H1 (cell line): ENCODE data around the gene SPTSSB. TPM values are rescaled to one million over a fixed set of nuclear protein-coding genes. Genes with fewer than 3 reads are reported as not detected.

Experiments
- CBX8 ChIP-seq: fragments of 300-800, 300-1000 bp; sonication (generic); IDR thresholded peaks from 2 replicates; pipeline ENCODE4 v1.7.1; 2016; ENCODE audit warnings: low read depth, low read length, borderline replicate concordance
- CEBPB ChIP-seq: IDR thresholded peaks from 2 replicates; pipeline ENCODE4 v1.6.1; 2012; ENCODE audit warnings: low read depth, low read length
- EGR1 ChIP-seq: IDR thresholded peaks from 2 replicates; pipeline ENCODE4 v1.6.1; 2011; ENCODE audit warnings: low read depth, low read length, borderline replicate concordance
- GTF2F1 ChIP-seq: IDR thresholded peaks from 2 replicates; pipeline ENCODE4 v1.6.1; 2012; ENCODE audit warnings: low read depth, low read length, improper control_type of control experiment, borderline replicate concordance
- HDAC2 ChIP-seq, 2 experiments: fragments of 300-600 bp in 1 of 2; sonication (generic) in 1 of 2; IDR thresholded peaks; 2 replicates each; pipeline ENCODE4 v1.6.1; 2011 to 2012; ENCODE audit warnings: low read depth in 2 of 2, low read length in 2 of 2, mild to moderate bottlenecking in 2 of 2, moderate library complexity in 2 of 2, borderline replicate concordance in 1 of 2, inconsistent platforms in 1 of 2
- POLR2A ChIP-seq, 2 experiments: IDR thresholded peaks; 1 replicate in 1 of 2; 2 replicates in 1 of 2; pipeline ENCODE4 v1.6.1; 2011; ENCODE audit warnings: low read depth in 2 of 2, low read length in 2 of 2, mild to moderate bottlenecking in 2 of 2; ENCODE audit errors: control extremely low read depth in 1 of 2
- RBBP5 ChIP-seq: IDR thresholded peaks from 2 replicates; pipeline ENCODE4 v1.7.1; 2012; ENCODE audit warnings: low read depth, mild to moderate bottlenecking, inconsistent platforms, low read length, moderate library complexity, borderline replicate concordance
- SUZ12 ChIP-seq: fragments of 200-600 bp; sonication (generic); IDR thresholded peaks from 2 replicates; pipeline ENCODE4 v1.6.1; 2012; ENCODE audit warnings: mild to moderate bottlenecking, inconsistent platforms, low read length, moderate library complexity, mixed read lengths
- polyA plus RNA-seq, 7 experiments: library from polyadenylated mRNA; depleted of rRNA in 3 of 7; stranded (reverse) in 5 of 7; unstranded in 2 of 7; fragments of >200 nt in 5 of 7; fragments of 200-250 nt in 2 of 7; gene quantifications; 1 replicate in 5 of 7; 2 replicates in 1 of 7; 4 replicates in 1 of 7; pipeline versions ENCODE4 v1.2.1 to v1.2.3, GENCODE V29; 2011 to 2013; ENCODE audit warnings: missing spikeins in 2 of 7, mixed read lengths in 2 of 7
- total RNA-seq: library from RNA; stranded (reverse); fragmentation: NEBNext Ultra II Directional; extraction: Animal tissue kit (Norgen Biotek cat#: 25700); gene quantifications from 2 replicates; pipeline ENCODE4 v1.2.1, GENCODE V29; 2021

SPTSSB gene
- total and polyA plus RNA-seq, 2 of the 8 experiments (the other 6 are each of a cell fraction or from before 2014, with no cell fraction given), result 33.4 to 52.5 TPM

DNA sequence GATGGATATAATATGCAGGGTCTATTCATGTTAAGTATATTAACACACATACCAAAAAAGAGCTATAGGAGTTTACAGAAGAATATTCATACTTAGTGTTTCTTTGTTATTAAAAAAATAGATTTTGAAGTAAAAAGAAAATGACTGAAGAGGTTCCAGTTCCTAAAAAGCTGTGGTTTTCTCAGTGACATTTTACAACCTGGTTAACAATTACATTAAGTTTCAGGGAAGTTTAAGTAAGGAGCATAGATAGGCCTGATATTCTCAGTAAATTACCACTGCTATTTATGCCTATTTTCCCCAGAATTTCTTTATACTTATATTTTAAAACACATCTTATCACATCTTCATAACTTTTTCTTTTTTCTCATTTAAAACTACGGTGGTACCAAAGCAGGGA, 43.6 kb upstream of the SPTSSB start (continued):
- no peak for TF ChIP-seq HDAC2 (IDR thresholded peaks at IDR 0.05; ENCODE audit: borderline replicate concordance in 1 of 2, low read depth in 2 of 2, low read length in 2 of 2)
- TF ChIP-seq GTF2F1, result no peak
- no peak for TF ChIP-seq RBBP5
- TF ChIP-seq SUZ12, result no peak
- no peak for TF ChIP-seq CEBPB
- TF ChIP-seq POLR2A (IDR thresholded peaks at IDR 0.05; ENCODE audit: control extremely low read depth in 1 of 2, low read depth in 2 of 2, low read length in 2 of 2), result no peak
- TF ChIP-seq EGR1, result no peak
- TF ChIP-seq CBX8, result no peak
- TF ChIP-seq, all 59 proteins: peak for 0
